HG03066 (cell line): ENCODE data around the gene P2RX2.

Experiments
- ATAC-seq: cut with Tn5 transposase; IDR thresholded peaks from one replicate; pipeline ENCODE4 v1.9.1; 2021; ENCODE audit warnings: low read depth; ENCODE audit not compliant: unreplicated experiment

Gene P2RX2

GRCh38 chr12:132600048-132601032 lies 18.2 kb upstream of the P2RX2 start:
- no peak for ATAC-seq

GRCh38 chr12:132601171-132601883 lies 17.2 kb upstream of the P2RX2 start:
- ATAC-seq = no peak

- no peak for ATAC-seq
Measured at GRCh38 chr12:132602572-132603239, 15.9 kb upstream of the P2RX2 start.

- ATAC-seq = no peak
Measured at GRCh38 chr12:132603240-132604150, 15.1 kb upstream of the P2RX2 start.

GRCh38 chr12:132604151-132604618 lies 14.4 kb upstream of the P2RX2 start:
- no peak for ATAC-seq

- no peak for ATAC-seq
Measured at GRCh38 chr12:132604668-132605441, 13.7 kb upstream of the P2RX2 start.

GRCh38 chr12:132605892-132606291 lies 12.7 kb upstream of the P2RX2 start:
- no peak for ATAC-seq

GRCh38 chr12:132606466-132606865 lies 12.1 kb upstream of the P2RX2 start:
- ATAC-seq = no peak

- ATAC-seq = no peak
Measured at GRCh38 chr12:132606927-132607326, 11.6 kb upstream of the P2RX2 start.

GRCh38 chr12:132608231-132609171 lies 10.1 kb upstream of the P2RX2 start:
- ATAC-seq = no peak

- no peak for ATAC-seq
Measured at GRCh38 chr12:132610051-132610759, 8.4 kb upstream of the P2RX2 start, which contains the start of gene LRCOL1. Gene LRCOL1, minus strand, starts transcription at chr12:132610582. Its CDS starts 4,331 bp downstream, at chr12:132606251.

- no peak for ATAC-seq
Measured at GRCh38 chr12:132610866-132611602, 7.5 kb upstream of the P2RX2 start.

- ATAC-seq = no peak
Measured at GRCh38 chr12:132611620-132612019, 7.0 kb upstream of the P2RX2 start.

GRCh38 chr12:132614029-132614428 lies 4.5 kb upstream of the P2RX2 start:
- no peak for ATAC-seq

GRCh38 chr12:132614861-132615578 lies 3.6 kb upstream of the P2RX2 start:
- no peak for ATAC-seq

GRCh38 chr12:132615579-132616038 lies 3.0 kb upstream of the P2RX2 start:
- no peak for ATAC-seq
